ENCODE data around the gene NAPSA.

NAPSA gene

DNA sequence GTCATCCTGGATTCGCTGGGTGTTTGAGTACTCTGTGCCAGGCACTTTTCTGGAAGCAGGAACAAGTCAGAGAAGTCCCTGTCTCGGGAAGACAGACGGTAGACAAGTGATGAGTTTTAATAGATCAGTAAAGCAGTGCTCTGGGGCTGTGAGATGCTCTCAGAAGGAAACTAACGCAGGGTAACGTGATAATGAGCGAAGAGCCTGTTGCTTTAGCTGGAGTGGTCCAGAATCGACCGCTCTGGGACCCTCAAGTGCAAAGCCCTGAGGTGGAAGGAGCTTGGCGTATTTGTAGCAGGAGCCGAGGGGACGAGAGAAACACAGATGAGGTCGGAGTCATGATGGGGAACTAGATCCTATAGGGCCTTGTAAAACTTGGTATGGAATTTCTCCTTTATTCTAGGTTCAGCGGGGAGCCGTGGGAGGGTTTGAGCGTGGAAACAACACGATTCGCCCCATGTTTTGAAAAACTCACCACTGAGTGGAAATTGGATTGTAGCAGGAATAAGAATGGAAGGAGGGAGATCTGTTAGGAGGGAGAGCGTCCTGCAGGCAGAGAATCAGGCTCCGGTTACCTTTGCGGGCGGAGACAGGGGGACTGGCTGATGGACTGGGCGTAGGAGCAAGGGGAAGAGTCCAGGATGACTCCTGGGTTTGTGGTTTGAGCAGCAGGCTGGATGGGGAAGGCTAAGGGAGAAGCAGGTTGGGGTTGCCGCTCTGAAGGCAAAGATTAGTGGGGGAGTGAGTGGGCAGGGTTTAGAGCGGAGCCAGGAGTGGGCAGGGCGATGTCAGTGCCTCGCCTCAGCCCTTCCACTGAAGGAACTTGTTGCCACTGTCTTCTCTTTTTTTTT, 19.5 kb upstream of the NAPSA start:
- DNase-seq (ENCODE audit: low read depth in 1 of 2, low spot score in 1 of 2), result no peak

DNA sequence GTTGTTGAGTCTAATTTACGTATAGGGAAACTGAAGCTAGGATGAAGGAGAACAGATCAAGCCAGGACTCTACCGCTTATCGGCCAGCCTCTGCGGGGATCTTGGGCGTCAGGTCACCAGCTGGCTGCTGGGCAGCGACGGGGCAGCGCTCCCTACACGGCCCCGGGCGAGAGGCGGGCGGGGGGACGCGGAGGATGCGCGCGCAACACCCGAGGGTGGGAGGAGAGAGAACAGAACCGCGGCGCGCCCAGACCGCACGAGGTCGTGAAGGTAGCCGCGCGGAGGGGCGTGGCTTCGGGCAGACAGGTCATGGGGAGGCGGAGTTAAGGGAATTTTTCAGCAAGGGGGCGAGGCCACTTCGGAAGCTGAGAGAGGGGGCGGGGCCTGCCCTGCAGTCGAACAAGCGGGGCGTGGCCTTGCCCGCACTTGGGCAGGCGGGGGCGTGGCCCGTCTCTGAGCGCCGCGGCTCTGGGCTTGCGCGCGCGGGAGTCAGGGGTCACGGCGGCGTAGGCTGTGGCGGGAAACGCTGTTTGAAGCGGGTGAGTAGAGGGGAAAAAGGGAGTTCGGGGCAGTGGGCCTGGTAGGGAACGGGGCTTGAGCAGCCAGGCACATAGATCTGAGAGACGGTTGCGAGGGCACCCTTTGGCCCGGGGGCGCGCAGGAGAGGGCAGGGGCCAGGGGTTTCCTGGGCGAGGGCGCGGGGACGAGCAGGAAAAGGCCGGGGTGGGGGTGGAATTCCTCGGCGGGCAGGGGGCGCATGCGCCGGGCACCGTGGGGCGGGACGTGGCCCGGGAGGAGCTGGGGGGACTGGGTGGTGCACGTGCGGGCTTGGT, 18.6 kb upstream of the NAPSA start, which contains the start of gene POLD1:
POLD1 (plus strand) TSS at position 496 of the 833 bp plus-strand sequence. CDS start 14,505 bp downstream, outside the sequence.
- peak; percentile 99 for DNase-seq (ENCODE audit: low read depth in 1 of 2, low spot score in 1 of 2)

DNA sequence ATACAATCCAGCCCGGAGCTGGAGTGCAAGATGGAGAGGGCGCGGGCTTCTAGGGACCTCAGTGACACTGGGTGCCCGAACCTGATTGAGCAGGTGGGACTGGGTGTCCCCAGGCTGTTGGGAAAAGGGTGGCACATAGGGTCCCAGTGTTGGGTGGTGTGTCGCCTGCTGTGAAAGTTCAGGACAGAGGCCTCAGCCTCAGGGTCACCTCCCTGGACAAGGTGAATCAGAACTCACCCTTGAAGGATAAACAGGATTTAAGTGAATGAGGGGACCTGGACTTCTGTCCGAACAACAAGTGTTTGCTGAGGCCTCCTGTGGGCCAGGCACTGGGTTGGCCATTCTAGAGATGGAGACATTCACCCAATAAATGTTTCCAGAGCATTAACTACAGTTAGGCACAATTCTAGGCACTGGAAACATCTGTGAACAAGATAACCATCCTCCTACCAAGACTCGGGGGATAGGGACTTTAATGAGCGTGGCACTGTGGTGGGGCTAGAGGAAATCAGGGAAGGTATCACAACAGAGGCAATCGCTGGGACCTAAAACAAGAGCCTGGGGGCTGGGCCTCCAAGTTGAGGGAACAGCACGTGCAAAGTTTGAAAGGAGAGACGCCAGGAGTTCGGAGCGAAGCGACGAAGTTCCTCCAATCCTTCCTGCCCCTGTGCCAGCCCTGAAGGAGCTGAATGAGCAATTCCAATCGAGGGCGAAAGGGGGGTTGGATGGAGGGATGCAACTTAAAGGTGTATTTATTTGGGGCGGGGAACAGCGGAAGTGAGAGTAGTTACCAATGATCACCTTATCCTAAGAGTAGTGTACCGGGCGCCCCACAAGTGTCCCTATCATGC, 17.8 kb upstream of the NAPSA start:
- DNase-seq (ENCODE audit: low read depth in 1 of 2, low spot score in 1 of 2), result no peak

DNA sequence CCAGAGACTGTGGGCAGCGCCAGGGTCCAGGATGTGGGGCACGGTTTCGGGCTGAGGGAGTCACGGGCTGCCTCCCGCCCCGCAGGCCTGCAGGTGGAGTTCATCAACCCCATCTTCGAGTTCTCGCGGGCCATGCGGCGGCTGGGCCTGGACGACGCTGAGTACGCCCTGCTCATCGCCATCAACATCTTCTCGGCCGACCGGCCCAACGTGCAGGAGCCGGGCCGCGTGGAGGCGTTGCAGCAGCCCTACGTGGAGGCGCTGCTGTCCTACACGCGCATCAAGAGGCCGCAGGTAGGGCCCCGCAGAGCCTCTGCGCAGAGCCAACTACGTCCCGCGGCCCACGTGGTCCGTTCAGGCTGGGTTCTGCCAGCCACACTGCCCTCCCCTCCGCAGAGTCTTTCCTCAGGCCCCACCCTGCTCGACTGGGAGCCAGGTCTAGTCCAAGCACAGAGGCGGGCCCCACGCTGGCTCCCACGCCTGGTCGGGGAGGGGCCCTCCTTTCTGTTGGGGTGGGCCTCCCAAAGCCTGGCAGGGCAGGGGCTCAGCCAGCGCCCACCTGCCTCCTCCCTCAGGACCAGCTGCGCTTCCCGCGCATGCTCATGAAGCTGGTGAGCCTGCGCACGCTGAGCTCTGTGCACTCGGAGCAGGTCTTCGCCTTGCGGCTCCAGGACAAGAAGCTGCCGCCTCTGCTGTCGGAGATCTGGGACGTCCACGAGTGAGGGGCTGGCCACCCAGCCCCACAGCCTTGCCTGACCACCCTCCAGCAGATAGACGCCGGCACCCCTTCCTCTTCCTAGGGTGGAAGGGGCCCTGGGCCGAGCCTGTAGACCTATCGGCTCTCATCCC, 16.7 kb upstream of the NAPSA start:
- no peak for DNase-seq (ENCODE audit: low read depth in 1 of 2, low spot score in 1 of 2)

DNA sequence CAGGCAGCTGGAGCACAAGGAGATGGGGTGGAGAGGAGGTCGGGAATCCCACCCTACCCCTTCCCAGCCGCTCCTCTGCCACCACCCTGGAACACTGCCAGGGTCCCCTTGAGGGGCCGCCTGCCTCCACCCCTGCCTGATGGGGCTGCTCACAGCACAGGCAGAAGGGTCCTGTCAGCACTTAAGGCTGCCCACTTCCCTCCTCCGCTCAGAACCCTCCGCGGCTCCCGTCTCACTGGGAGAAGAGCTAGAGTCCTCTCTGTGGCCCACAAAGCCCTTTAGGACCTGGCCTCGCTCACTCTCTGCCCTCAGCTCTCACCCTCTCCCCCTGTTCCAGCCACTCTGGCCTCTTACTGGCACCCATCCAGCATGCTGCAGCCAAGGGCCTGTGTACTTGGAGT, 15.3 kb upstream of the NAPSA start:
- no peak for DNase-seq (ENCODE audit: low read depth in 1 of 2, low spot score in 1 of 2)

DNA sequence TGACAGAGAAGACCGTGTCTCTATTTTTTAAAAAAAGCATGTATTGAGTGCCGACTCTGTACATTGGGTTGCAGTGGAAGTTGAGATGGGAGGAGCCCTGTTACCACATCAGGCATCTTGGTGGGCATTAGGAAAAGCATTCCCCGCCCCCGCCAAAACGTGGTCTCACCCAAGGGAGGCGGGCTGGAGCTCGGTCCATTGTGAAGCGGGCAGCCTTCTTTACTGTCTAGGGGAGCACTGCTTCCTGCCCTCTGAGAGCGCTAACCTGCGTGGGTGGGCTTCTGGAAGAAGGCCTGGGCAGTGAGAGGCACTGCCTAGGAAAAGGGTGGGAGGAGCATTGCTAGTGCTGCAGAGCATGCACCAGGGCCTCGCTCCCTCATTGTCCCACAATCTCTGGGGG, 14.7 kb upstream of the NAPSA start:
- no peak for DNase-seq (ENCODE audit: low read depth in 1 of 2, low spot score in 1 of 2)

DNA sequence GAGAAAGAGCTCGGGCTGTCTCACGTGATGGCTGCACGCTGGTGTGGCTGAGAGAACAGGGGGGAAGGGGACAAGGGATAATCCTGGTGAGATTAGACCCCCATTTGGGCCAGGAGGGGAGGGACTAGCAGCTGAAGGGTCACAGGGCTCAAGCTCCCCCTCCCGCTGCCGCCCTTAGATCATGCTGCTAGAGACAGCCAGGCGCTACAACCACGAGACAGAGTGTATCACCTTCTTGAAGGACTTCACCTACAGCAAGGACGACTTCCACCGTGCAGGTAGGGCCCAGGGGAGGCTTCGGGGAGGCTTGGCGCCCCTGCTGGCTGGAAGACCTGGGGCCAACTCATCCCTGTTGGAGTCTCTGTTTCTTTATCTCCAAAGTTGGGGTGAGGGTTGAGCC, 14.2 kb upstream of the NAPSA start:
- DNase-seq (ENCODE audit: low read depth in 1 of 2, low spot score in 1 of 2), result no peak

DNA sequence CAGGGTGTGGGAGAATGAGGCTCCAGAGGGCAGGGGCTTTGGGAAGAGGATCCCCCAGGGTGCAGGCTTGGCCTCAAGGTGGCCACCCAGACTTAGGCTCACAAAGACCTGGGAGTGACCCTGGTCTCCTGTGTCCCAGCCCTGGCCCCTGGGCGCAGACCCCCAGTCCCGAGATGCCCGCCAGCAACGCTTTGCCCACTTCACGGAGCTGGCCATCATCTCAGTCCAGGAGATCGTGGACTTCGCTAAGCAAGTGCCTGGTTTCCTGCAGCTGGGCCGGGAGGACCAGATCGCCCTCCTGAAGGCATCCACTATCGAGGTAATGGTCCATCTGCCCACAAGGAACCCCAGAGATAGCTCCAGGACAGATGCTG, 13.4 kb upstream of the NAPSA start:
- no peak for DNase-seq (ENCODE audit: low read depth in 1 of 2, low spot score in 1 of 2)

DNA sequence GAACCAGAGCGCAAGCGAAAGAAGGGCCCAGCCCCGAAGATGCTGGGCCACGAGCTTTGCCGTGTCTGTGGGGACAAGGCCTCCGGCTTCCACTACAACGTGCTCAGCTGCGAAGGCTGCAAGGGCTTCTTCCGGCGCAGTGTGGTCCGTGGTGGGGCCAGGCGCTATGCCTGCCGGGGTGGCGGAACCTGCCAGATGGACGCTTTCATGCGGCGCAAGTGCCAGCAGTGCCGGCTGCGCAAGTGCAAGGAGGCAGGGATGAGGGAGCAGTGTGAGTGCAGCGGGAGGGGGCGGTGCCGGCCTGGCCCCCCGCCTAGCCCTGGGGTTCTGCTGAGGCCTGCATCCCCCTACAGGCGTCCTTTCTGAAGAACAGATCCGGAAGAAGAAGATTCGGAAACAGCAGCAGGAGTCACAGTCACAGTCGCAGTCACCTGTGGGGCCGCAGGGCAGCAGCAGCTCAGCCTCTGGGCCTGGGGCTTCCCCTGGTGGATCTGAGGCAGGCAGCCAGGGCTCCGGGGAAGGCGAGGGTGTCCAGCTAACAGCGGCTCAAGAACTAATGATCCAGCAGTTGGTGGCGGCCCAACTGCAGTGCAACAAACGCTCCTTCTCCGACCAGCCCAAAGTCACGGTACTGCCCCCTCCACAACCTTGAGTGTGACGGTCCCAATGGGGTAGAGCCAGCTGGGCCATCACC, 12.9 kb upstream of the NAPSA start:
- DNase-seq (ENCODE audit: low read depth in 1 of 2, low spot score in 1 of 2), result no peak

DNA sequence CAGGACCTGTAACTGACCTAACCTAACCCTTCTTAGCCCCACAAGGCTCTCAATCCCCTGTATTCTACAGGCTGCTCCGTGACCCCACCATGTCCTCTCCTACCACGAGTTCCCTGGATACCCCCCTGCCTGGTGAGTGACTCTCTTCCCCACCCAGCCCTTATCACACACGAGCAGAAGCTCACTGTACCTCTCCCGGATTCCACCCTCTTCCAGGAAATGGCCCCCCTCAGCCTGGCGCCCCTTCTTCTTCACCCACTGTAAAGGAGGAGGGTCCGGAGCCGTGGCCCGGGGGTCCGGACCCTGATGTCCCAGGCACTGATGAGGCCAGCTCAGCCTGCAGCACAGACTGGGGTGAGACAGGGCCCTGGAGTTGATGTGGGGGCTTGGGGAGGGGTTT, 12.1 kb upstream of the NAPSA start:
- DNase-seq (ENCODE audit: low read depth in 1 of 2, low spot score in 1 of 2), result no peak

DNA sequence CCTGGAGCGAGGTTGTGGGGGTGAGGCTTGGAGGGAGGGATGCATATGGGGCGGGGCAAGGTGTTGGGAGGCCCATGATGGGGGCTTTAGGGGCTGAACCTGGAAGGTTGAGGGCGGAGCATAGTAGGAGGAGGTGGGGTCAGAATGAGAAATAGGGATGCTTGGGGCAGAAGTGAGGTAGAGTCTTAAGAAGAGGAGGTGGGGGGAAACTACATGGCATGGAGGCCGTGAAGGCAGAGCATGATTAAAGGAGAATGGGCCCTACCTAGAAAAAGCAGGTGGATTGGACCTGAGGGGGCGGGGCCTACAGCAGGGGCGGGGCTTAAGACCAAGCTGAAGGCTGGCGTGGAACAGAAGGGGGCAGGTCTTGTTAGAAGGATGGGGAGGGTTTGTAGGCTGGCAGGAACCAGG, 11.6 kb upstream of the NAPSA start:
- peak in 1 of 2 donors; percentile 36 for DNase-seq (ENCODE audit: low read depth in 1 of 2, low spot score in 1 of 2)

DNA sequence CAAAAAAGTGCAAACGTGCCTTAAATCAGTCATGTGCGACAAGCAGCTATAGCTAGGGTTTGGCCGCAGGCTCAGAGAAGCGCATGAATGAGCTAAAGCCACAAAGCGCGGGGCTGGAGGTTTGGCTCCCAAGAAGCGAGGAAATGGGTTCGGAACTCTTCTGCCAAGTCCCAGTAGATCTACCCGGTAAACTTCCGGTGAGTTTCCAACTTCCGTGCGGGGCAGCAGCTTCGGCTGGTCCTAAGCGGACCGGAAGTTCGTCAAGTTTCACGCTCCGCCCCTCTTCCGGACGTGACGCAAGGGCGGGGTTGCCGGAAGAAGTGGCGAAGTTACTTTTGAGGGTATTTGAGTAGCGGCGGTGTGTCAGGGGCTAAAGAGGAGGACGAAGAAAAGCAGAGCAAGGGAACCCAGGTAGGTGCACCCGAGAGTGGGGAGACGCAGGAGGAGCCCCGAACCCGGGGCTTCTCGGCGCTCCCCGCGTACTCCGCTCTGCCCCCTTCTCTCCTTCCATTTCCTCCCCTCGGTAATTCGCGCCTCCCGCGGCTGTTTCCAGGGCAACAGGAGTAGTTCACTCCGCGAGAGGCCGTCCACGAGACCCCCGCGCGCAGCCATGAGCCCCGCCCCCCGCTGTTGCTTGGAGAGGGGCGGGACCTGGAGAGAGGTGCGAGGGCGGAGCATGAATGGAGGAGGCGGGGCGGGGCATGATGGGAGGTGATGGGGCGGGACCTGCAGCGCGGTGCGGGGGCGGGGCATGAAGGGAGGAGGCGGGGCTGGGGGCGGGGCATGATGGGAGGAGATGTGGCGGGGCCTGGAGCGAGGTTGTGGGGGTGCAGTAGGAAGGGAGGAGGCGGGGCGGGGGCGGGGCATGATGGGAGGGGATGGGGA, 11.0 kb upstream of the NAPSA start, which contains the start of gene NR1H2:
NR1H2 (plus strand) TSS at position 292 of the 885 bp plus-strand sequence. CDS start 1,149 bp downstream, outside the sequence.
- DNase-seq (ENCODE audit: low read depth in 1 of 2, low spot score in 1 of 2), result peak; percentile 85 to 86

DNA sequence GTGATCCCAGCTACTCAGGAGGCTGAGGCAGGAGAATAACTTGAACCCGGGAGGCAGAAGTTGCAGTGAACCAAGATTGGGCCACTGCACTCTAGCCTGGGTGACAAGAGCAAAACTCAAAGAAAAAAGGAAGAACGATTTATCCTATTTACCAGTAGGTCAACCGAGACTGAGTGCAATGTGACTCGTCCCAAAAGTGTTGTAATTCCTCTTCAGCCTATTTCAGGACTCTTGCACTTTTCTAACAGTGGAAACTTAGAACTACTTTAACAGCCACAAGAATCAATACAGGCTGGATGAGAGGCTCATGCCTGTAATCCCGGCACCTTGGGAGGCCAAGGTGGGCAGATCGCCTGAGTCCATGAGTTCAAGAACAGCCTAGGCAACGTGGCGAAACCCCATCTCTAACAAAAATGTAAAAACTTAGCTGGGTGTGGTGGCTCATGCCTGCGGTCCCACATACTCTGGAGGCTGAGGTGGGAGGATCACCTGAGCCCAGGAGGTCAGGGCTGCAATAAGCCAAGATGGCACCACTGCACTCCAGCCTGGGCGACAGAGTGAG, 6.6 kb upstream of the NAPSA start:
- no peak for DNase-seq (ENCODE audit: low read depth in 1 of 2, low spot score in 1 of 2)

DNA sequence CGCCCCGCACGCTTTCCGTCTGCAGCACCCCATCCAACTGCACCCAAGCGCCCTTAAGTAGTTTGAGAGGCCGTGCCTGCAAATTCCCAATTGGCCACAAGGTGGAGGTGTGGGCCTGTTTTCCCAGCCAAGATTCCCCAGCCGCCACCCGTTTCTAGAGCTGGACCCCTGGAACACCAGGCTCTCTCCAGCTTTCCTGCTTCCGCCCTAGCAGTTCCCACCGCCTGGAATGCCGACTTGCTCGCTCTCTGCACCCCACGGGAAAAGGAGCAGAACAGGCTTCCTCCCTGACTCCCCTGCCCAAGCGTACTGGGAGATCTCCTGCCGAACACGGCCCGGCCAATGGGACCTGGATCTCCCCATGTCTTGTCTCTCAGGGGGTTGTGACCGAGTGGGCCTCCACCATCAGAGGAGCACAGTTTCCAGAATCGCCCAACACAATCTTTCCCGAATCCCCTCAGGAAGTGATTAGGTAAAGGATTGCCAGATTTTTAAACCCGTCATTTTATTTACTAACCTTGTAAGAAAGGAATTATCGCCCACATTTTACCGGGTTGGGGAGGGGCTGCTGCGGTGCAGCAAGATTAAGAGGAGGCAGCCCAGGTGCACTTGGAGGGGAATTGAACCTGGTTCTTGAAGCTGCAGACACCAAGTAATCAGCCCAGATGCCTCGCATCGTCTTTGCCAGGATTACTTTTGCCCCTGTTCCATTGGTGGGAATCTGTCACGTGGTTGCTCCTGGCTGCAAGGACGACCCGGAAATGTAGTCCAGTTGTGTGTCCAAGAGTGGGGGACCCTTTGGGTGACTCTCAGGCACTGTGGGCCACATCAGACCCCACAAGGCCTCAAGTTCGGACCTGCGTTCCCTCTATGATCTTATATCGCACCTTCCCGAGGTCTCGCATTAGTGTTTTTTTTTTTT, 3.5 kb upstream of the NAPSA start:
- DNase-seq (ENCODE audit: low read depth in 1 of 2, low spot score in 1 of 2), result peak; percentile 56 to 73

DNA sequence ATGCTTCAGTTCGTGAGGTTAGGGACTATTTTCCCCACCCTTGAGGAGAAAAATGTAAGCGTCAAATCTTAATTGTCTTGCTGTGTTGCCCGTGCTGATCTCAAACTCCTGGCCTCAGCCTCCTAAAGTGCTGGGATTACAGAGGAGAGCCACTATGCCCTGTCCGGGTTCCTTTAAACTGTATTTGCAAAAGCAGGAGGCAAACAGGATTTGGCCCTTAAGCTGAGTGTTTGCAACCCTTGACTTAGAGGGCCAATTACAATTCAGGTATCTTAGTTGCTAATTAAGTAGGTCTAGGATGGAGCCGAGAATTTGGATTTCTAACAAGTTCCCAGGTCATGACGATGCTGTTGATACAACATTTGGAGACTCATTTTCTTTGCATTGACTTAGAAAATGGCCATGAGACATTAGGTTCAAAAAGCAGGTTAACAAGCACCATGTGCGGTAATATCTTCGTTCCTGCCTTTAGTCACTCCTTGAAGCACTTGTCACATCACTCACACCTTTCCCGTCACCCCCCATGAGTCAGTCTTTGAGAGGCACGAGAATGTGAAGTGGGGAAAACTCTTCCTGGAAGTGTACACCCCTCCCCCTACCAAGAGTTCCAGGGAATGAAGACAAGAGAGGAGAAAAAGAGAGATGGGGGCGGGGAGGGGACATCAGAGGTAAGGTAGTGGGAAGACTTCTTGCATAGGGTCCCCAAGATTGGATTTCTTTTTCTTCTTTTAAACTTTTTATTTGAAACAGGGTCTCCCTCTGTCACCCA, 2.6 kb downstream of the NAPSA start:
- DNase-seq (ENCODE audit: low read depth in 1 of 2, low spot score in 1 of 2), result no peak

DNA sequence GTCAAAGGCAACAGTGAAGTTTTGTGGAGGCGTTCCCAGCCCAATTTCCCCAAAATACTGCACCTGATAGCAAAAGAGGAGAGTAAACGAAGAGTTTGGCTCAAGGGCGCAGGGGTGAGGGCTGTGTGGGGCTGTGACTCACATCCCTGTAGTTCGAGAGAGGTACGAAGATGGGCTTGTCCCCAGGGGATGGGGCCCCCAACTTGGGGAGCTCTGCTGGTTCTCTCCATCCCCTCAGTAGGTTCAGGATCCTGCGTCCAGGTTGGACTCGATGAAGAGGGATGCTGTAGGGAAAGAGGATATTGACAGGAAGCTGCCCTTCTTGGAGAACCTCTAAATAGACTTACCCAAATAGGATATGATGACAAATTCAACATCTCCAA, 3.4 kb downstream of the NAPSA start:
- DNase-seq (ENCODE audit: low read depth in 1 of 2, low spot score in 1 of 2), result no peak
